GM21390 (cell line): Measurements from ENCODE around the gene SMPX.
"Not testable (repeated sequence)": the region's sequence is repeated elsewhere in the genome, so short reads cannot be mapped to it uniquely, and the experiment has no call there.

Source experiments
- ATAC-seq: cut with Tn5 transposase; IDR thresholded peaks from one replicate; pipeline ENCODE4 v1.9.1; 2021; ENCODE audit not compliant: unreplicated experiment

SMPX gene

GRCh38 chrX:21757960-21758359 lies at the start of gene SMPX:
SMPX (minus strand) TSS chrX:21758116; CDS start chrX:21754290, 3,826 bp downstream.
- ATAC-seq = no peak

GRCh38 chrX:21806691-21807090 lies 48.8 kb upstream of the SMPX start:
- ATAC-seq = no peak

- ATAC-seq = no peak
Measured at GRCh38 chrX:21802839-21803238, 44.9 kb upstream of the SMPX start.

GRCh38 chrX:21802054-21802670 lies 44.2 kb upstream of the SMPX start:
- no peak for ATAC-seq

GRCh38 chrX:21800344-21800770 lies 42.4 kb upstream of the SMPX start:
- no peak for ATAC-seq

GRCh38 chrX:21799767-21800166 lies 41.9 kb upstream of the SMPX start:
- ATAC-seq = no peak

- ATAC-seq = no peak
Measured at GRCh38 chrX:21798677-21799219, 40.8 kb upstream of the SMPX start.

GRCh38 chrX:21781976-21782375 lies 24.1 kb upstream of the SMPX start:
- ATAC-seq = no peak

GRCh38 chrX:21781525-21781924 lies 23.6 kb upstream of the SMPX start:
- peak; percentile 86 for ATAC-seq

- ATAC-seq = no peak
Measured at GRCh38 chrX:21779095-21779494, 21.2 kb upstream of the SMPX start.

- ATAC-seq = no peak
Measured at GRCh38 chrX:21778236-21778635, 20.3 kb upstream of the SMPX start.

GRCh38 chrX:21775128-21775527 lies 17.2 kb upstream of the SMPX start:
- not testable (repeated sequence) for ATAC-seq

- not testable (repeated sequence) for ATAC-seq
Measured at GRCh38 chrX:21773036-21773435, 15.1 kb upstream of the SMPX start.

- no peak for ATAC-seq
Measured at GRCh38 chrX:21770631-21771321, 12.9 kb upstream of the SMPX start.

- no peak for ATAC-seq
Measured at GRCh38 chrX:21766101-21766500, 8.2 kb upstream of the SMPX start.

- no peak for ATAC-seq
Measured at GRCh38 chrX:21764008-21764407, 6.1 kb upstream of the SMPX start.

GRCh38 chrX:21758488-21758887 lies 572 bp upstream of the SMPX start:
- no peak for ATAC-seq

- ATAC-seq = no peak
Measured at GRCh38 chrX:21756785-21757529, 959 bp downstream of the SMPX start.

- no peak for ATAC-seq
Measured at GRCh38 chrX:21749924-21750323, 8.0 kb downstream of the SMPX start.

- ATAC-seq = no peak
Measured at GRCh38 chrX:21748235-21748634, 9.7 kb downstream of the SMPX start.

GRCh38 chrX:21747558-21747957 lies 10.4 kb downstream of the SMPX start:
- no peak for ATAC-seq

GRCh38 chrX:21745756-21746155 lies 12.2 kb downstream of the SMPX start:
- ATAC-seq = no peak
